K562 (cell line): ENCODE data around the gene PIK3C2G. TPM values are rescaled to one million over a fixed set of nuclear protein-coding genes. Genes with fewer than 3 reads are reported as not detected.

Experiments used
- ATAC-seq: fragments of 200-7000 bp; cut with Tn5 transposase; 3 replicates; pipeline ENCODE4 v1.9.1; 2020; ENCODE audit warnings: moderate library complexity
- BruUV-seq: library from RNA; stranded (reverse); fragments of 400-500 nt; replicated peaks from 2 replicates; lab custom pipeline; 2021; lab: Mats Ljungman, UMichigan
- CTCF ChIA-PET: fragments of 300-600 bp; formaldehyde crosslinking; extraction: SDS; loops from one replicate; lab custom pipeline; 2021; ENCODE audit warnings: low intra/inter-chr PET ratio; lab: Yijun Ruan, JAX
- POLR2A ChIA-PET: fragments of 300-600, 350-650 bp; sonication (Branson Sonifier 250); formaldehyde crosslinking; extraction: SDS; loops from one replicate; lab custom pipeline; 2021; ENCODE audit warnings: antibody characterized with exemption, inconsistent platforms; lab: Yijun Ruan, JAX
- DNase-seq, 4 experiments: peaks; one replicate each; pipeline versions ENCODE4 v3.0.0 to v3.0.0-alpha.2; 2011 to 2018; ENCODE audit warnings: low spot score in 3 of 4, mixed read lengths in 3 of 4; ENCODE audit errors: extremely low read depth in 1 of 4
- FAIRE-seq: peaks from 2 replicates; lab custom pipeline; 2011; peaks lifted over from hg19 to GRCh38; lab: Jason Lieb, UNC
- H2AFZ ChIP-seq: 2 replicates; pipeline ENCODE4 v1.6.0; 2011; ENCODE audit warnings: low read depth, low read length, control low read depth, inconsistent platforms
- H3K27ac ChIP-seq: fragments of 200-600 bp; 3 replicates; pipeline ENCODE4 v1.8.0; 2011; ENCODE audit warnings: low read depth, mild to moderate bottlenecking, control low read depth, inconsistent platforms, low read length, moderate library complexity, mixed read lengths; ENCODE audit errors: extremely low read depth
- H3K27me3 ChIP-seq, 2 experiments: fragments of 300-600 bp in 1 of 2; 2 replicates in 1 of 2; 3 replicates in 1 of 2; pipeline versions ENCODE4 v1.6.0 to v1.8.0; 2011; ENCODE audit warnings: inconsistent platforms in 2 of 2, low read length in 2 of 2, mild to moderate bottlenecking in 1 of 2, mixed read lengths in 1 of 2, moderate library complexity in 1 of 2; ENCODE audit not compliant: control insufficient read depth in 2 of 2, insufficient read depth in 2 of 2
- H3K36me3 ChIP-seq: fragments of 300-600 bp; 3 replicates; pipeline ENCODE4 v1.8.0; 2011; ENCODE audit warnings: mild to moderate bottlenecking, low read length, inconsistent platforms; ENCODE audit not compliant: control insufficient read depth, insufficient read depth
- H3K4me1 ChIP-seq, 2 experiments: fragments of 200-600 bp in 1 of 2; replicated peaks in 1 of 2; 2 replicates in 1 of 2; 3 replicates in 1 of 2; pipeline versions ENCODE4 v1.5.1 to v1.8.0; 2011; ENCODE audit warnings: inconsistent platforms in 2 of 2, low read length in 2 of 2, mild to moderate bottlenecking in 1 of 2, mixed read lengths in 1 of 2, moderate library complexity in 1 of 2; ENCODE audit not compliant: control insufficient read depth in 2 of 2, insufficient read depth in 2 of 2
- H3K4me2 ChIP-seq: 2 replicates; pipeline ENCODE4 v1.6.1; 2011; ENCODE audit warnings: low read length, control low read depth, inconsistent platforms, mixed read lengths; ENCODE audit not compliant: insufficient read depth
- H3K4me3 ChIP-seq: fragments of 200-600 bp; sonication (generic), shearing (Covaris generic); 2 replicates; pipeline ENCODE4 v1.5.1; 2016; ENCODE audit warnings: control low read depth, inconsistent platforms
- H3K79me2 ChIP-seq: fragments of 200-600 bp; 3 replicates; pipeline ENCODE4 v1.8.0; 2011; ENCODE audit warnings: low read length, inconsistent platforms; ENCODE audit not compliant: control insufficient read depth, insufficient read depth
- H3K9ac ChIP-seq, 2 experiments: 2 replicates each; pipeline versions ENCODE4 v1.6.0 to v1.6.1; 2011; ENCODE audit warnings: low read depth in 2 of 2, low read length in 2 of 2, control low read depth in 1 of 2, inconsistent platforms in 1 of 2, mild to moderate bottlenecking in 1 of 2, mixed read lengths in 1 of 2; ENCODE audit not compliant: insufficient read depth in 1 of 2
- H3K9me1 ChIP-seq: one replicate; pipeline ENCODE4 v1.6.0; 2011; ENCODE audit warnings: inconsistent platforms, mild to moderate bottlenecking, low read length, moderate library complexity; ENCODE audit not compliant: control insufficient read depth, insufficient read depth
- H3K9me3 ChIP-seq: replicated peaks from 2 replicates; pipeline ENCODE4 v1.5.1; 2011; ENCODE audit warnings: low read depth, low read length, inconsistent platforms; ENCODE audit not compliant: control insufficient read depth, insufficient read depth
- H4K20me1 ChIP-seq: replicated peaks from 2 replicates; pipeline ENCODE4 v1.6.1; 2011; ENCODE audit warnings: low read length, inconsistent platforms, mixed read lengths; ENCODE audit not compliant: control insufficient read depth, insufficient read depth
- CCNT2 ChIP-seq: IDR thresholded peaks from 2 replicates; pipeline ENCODE4 v1.6.1; 2011; ENCODE audit warnings: borderline replicate concordance, low read depth, mild to moderate bottlenecking, moderate library complexity, mixed read lengths, low read length; ENCODE audit not compliant: insufficient read length; ENCODE audit errors: extremely low read depth
- ESRRB ChIP-seq: fragments of 250-450 bp; sonication (Bioruptor Pico); IDR thresholded peaks from 2 replicates; pipeline ENCODE4 v1.5.0; 2020; ENCODE audit warnings: mild to moderate bottlenecking, moderate library complexity, borderline replicate concordance
- ETS1 ChIP-seq: conservative IDR thresholded peaks from 2 replicates; pipeline ENCODE4 v1.6.1; 2011; ENCODE audit warnings: low read depth, mild to moderate bottlenecking, low read length; ENCODE audit not compliant: control insufficient read depth
- IFI16 ChIP-seq: fragments of 250-450 bp; sonication (Bioruptor Pico); IDR thresholded peaks from 2 replicates; pipeline ENCODE4 v2.1.2; 2022; ENCODE audit warnings: mild to moderate bottlenecking, inconsistent platforms
- MIER1 ChIP-seq: fragments of 450-650 bp; IDR thresholded peaks from 2 replicates; pipeline ENCODE4 v1.6.1; 2016; ENCODE audit warnings: antibody characterized with exemption, mild to moderate bottlenecking, low read depth
- NUFIP1 ChIP-seq: fragments of 450-650 bp; IDR thresholded peaks from 2 replicates; pipeline ENCODE4 v1.6.1; 2018; ENCODE audit not compliant: partially characterized antibody
- PATZ1 ChIP-seq: fragments of 250-450 bp; sonication (Bioruptor Pico); IDR thresholded peaks from 2 replicates; pipeline ENCODE4 v1.5.0; 2020; ENCODE audit warnings: mild to moderate bottlenecking, borderline replicate concordance
- PKNOX1 ChIP-seq: fragments of 450-650 bp; IDR thresholded peaks from 2 replicates; pipeline ENCODE4 v1.6.1; 2016
- RB1 ChIP-seq: fragments of 450-650 bp; IDR thresholded peaks from 2 replicates; pipeline ENCODE4 v1.6.1; 2017; ENCODE audit warnings: low read depth, mild to moderate bottlenecking
- SMARCA5 ChIP-seq: fragments of 450-650 bp; IDR thresholded peaks from 2 replicates; pipeline ENCODE4 v1.6.1; 2016
- YY1 ChIP-seq, 3 experiments: IDR thresholded peaks; 2 replicates each; pipeline ENCODE4 v1.6.1; 2011; ENCODE audit warnings: low read length in 2 of 3, mild to moderate bottlenecking in 2 of 3, moderate library complexity in 2 of 3, borderline replicate concordance in 1 of 3, control low read depth in 1 of 3, low read depth in 1 of 3; ENCODE audit not compliant: insufficient read depth in 3 of 3, insufficient replicate concordance in 2 of 3, control insufficient read depth in 1 of 3, insufficient read length in 1 of 3; ENCODE audit errors: extremely low read depth in 1 of 3
- ZBTB7A ChIP-seq: IDR thresholded peaks from 2 replicates; pipeline ENCODE4 v1.6.1; 2011; ENCODE audit warnings: low read depth, mild to moderate bottlenecking, low read length, moderate library complexity, borderline replicate concordance; ENCODE audit not compliant: control insufficient read depth
- ZFP36 ChIP-seq: fragments of 150-350 bp; IDR thresholded peaks from 2 replicates; pipeline ENCODE4 v1.6.1; 2018; ENCODE audit warnings: low read length, low read depth; ENCODE audit not compliant: partially characterized antibody
- WGBS: fragments of 100-300 bp; shearing (Covaris generic); methylation state at CpG from one replicate; pipeline ENCODE4 v1.1.6; 2016; ENCODE audit warnings: low coverage, mixed read lengths; ENCODE audit not compliant: insufficient coverage; ENCODE audit errors: missing lambda C conversion rate; 5-methylcytosine and 5-hydroxymethylcytosine counted together
- in situ Hi-C: fragments of 300-500 bp; cut with MboI; formaldehyde crosslinking; loops from 4 replicates; pipeline ENCODE4 v1.15.0; 2018; ENCODE audit warnings: inconsistent platforms, mixed read lengths
- intact Hi-C: fragments of 100-400 bp; cut with micrococcal nuclease; formaldehyde crosslinking; loops from 2 replicates; pipeline ENCODE4 v1.14.2; 2022
- polyA plus RNA-seq, 8 experiments: library from polyadenylated mRNA; depleted of rRNA in 4 of 8; stranded (reverse) in 5 of 8; unstranded in 3 of 8; fragments of >200 nt; fragmentation: Nextera tagmentation in 2 of 8; fragmentation: Illumina TruSeq in 1 of 8; extraction: Ambion mirVana in 2 of 8; extraction: Trizol in 1 of 8; gene quantifications; 2 replicates each; pipeline versions ENCODE4 v1.2.1 to v1.2.3, GENCODE V29; 2011 to 2014; ENCODE audit warnings: inconsistent platforms in 1 of 8, missing spikeins in 1 of 8
- total RNA-seq, 7 experiments: library from RNA; depleted of rRNA in 6 of 7; stranded (reverse); fragments of >200 nt in 6 of 7; fragmentation: Illumina TruSeq in 2 of 7; extraction: Trizol in 2 of 7; gene quantifications; 2 replicates each; pipeline versions ENCODE4 v1.2.1 to v1.2.3, GENCODE V29; 2011 to 2021; ENCODE audit warnings: low replicate concordance in 1 of 7

PIK3C2G gene
- total and polyA plus RNA-seq, 9 of the 15 experiments (the other 6 are each of a cell fraction or from before 2014, with no cell fraction given), result not detected

- TF ChIP-seq PKNOX1 (no peak), ZBTB7A (no peak)
Measured at GRCh38 chr12:18634382-18634781, 373.1 kb downstream of the PIK3C2G start (continued).

- no peak for DNase-seq
- WGBS, result 55% methylated on average over 4 of the region's 4 CpGs
- FAIRE-seq, result no peak
- in situ Hi-C loops, result no loop called here
- Histone ChIP-seq H3K36me3 (no peaks in the 10 kb centered on the region), H3K4me2 (no peak overlapping the region), H4K20me1 (no peaks in the 10 kb centered on the region), H3K9me1 (no peaks in the 10 kb centered on the region), H3K79me2 (no peaks in the 10 kb centered on the region), H3K27me3 (no peaks in the 10 kb centered on the region), H2AFZ (no peak overlapping the region), H3K27ac (no peak overlapping the region), H3K9me3 (no peaks in the 10 kb centered on the region), H3K4me3 (no peak overlapping the region), H3K4me1 (no peaks in the 10 kb centered on the region), H3K9ac (no peak overlapping the region)
- ATAC-seq, result no peak
- BruUV-seq, result no TSS peak
- ChIA-PET CTCF (no interaction called here), POLR2A (interaction anchor here (0.6 kb wide), 1 partner anchor 15 kb away, joined by 3 read pairs; no protein-coding TSS in a partner anchor)
- intact Hi-C loops, result no loop called here
- TF ChIP-seq MIER1, result no peak
- no peak for TF ChIP-seq ESRRB
- TF ChIP-seq IFI16 (CRISPR knock-in tag), result no peak
- TF ChIP-seq YY1 (IDR thresholded peaks at IDR 0.05; ENCODE audit: borderline replicate concordance in 1 of 3, control insufficient read depth in 1 of 3, extremely low read depth in 1 of 3, insufficient read depth in 3 of 3, insufficient read length in 1 of 3, insufficient replicate concordance in 2 of 3, low read depth in 1 of 3, low read length in 2 of 3), result no peak
- no peak for TF ChIP-seq RB1
- TF ChIP-seq PATZ1 (CRISPR knock-in tag), result no peak
- TF ChIP-seq ETS1, result no peak
- no peak for TF ChIP-seq PKNOX1
- no peak for TF ChIP-seq NUFIP1
- TF ChIP-seq ZFP36, result no peak
- TF ChIP-seq SMARCA5, result no peak
- TF ChIP-seq CCNT2, result no peak
Measured at GRCh38 chr12:18640321-18640955, 379.1 kb downstream of the PIK3C2G start.
